Transverse colon (tissue), 4 donors: ENCODE results near the gene MADD.

Source experiments
- EP300 ChIP-seq: sonication (generic); formaldehyde crosslinking; IDR thresholded peaks from one replicate; pipeline ENCODE4 v1.6.1; 2017; ENCODE audit warnings: antibody characterized with exemption, low read depth
- POLR2A ChIP-seq: fragments of 450-650 bp; IDR thresholded peaks from one replicate; pipeline ENCODE4 v1.6.1; 2016; ENCODE audit warnings: antibody characterized with exemption, mild to moderate bottlenecking, moderate library complexity
- POLR2AphosphoS5 ChIP-seq, 3 donors: sonication (generic); formaldehyde crosslinking; IDR thresholded peaks; one replicate each; pipeline ENCODE4 v1.6.1; 2016; ENCODE audit warnings: antibody characterized with exemption in 3 of 3
- TF ChIP-seq, protein P1 (sequence below), 5 experiments: fragments of 200-600 bp in 3 of 5; fragments of 450-650 bp in 2 of 5; sonication (generic) in 3 of 5; IDR thresholded peaks; 1 replicate in 2 of 5; 2 replicates in 3 of 5; pipeline ENCODE4 v1.5.1; 2016 to 2017; ENCODE audit warnings: antibody characterized with exemption in 5 of 5, inconsistent platforms in 3 of 5, mild to moderate bottlenecking in 2 of 5, moderate library complexity in 1 of 5

DNA sequence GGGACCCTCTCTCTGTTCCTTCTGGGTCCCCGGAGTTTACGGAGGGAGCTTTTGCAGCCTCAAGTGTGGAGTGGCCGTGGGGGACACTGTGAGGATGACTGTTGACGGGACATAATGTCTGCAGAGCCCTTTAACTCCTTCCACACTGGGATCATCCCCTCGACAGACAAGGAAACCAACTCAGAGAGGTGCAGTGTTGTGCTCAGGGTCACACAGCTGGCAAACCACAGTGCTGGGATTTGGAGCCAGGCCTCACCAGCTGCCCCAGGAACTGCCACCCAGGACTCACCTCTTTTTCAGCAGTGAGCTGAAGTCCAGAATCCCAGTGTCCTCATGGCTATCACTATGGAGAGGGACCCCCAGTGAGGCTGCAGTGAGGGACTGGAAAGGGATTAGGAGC lies 77.2 kb downstream of the MADD start:
- TF ChIP-seq POLR2A (no peak), POLR2AphosphoS5 (IDR thresholded peaks at IDR 0.05) (no peak), EP300 (no peak)
- TF ChIP-seq, protein P1, sequence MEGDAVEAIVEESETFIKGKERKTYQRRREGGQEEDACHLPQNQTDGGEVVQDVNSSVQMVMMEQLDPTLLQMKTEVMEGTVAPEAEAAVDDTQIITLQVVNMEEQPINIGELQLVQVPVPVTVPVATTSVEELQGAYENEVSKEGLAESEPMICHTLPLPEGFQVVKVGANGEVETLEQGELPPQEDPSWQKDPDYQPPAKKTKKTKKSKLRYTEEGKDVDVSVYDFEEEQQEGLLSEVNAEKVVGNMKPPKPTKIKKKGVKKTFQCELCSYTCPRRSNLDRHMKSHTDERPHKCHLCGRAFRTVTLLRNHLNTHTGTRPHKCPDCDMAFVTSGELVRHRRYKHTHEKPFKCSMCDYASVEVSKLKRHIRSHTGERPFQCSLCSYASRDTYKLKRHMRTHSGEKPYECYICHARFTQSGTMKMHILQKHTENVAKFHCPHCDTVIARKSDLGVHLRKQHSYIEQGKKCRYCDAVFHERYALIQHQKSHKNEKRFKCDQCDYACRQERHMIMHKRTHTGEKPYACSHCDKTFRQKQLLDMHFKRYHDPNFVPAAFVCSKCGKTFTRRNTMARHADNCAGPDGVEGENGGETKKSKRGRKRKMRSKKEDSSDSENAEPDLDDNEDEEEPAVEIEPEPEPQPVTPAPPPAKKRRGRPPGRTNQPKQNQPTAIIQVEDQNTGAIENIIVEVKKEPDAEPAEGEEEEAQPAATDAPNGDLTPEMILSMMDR (IDR thresholded peaks at IDR 0.05) = no peak
